HG02973 (cell line): ENCODE results near the gene HS3ST3B1.
A peak's percentile ranks its signal among the peaks of the same experiment; 100 is the strongest.

Experiments
- ATAC-seq: cut with Tn5 transposase; IDR thresholded peaks from one replicate; pipeline ENCODE4 v1.9.1; 2021; ENCODE audit warnings: moderate library complexity; ENCODE audit not compliant: unreplicated experiment

The HS3ST3B1 gene

GRCh38 chr17:14351493-14351892 is 50.6 kb downstream of the HS3ST3B1 start:
- peak; percentile 86 for ATAC-seq

- ATAC-seq = no peak
Observed at GRCh38 chr17:14352136-14352535, 51.3 kb downstream of the HS3ST3B1 start.

GRCh38 chr17:14353861-14354474 is 53.1 kb downstream of the HS3ST3B1 start:
- ATAC-seq = no peak

- ATAC-seq = no peak
Observed at GRCh38 chr17:14354807-14355206, 53.9 kb downstream of the HS3ST3B1 start.

GRCh38 chr17:14355556-14355955 is 54.7 kb downstream of the HS3ST3B1 start:
- no peak for ATAC-seq

- ATAC-seq = peak; percentile 97
Observed at GRCh38 chr17:14359163-14360020, 58.5 kb downstream of the HS3ST3B1 start.

GRCh38 chr17:14360856-14361255 is 60.0 kb downstream of the HS3ST3B1 start:
- no peak for ATAC-seq

GRCh38 chr17:14361470-14361869 is 60.6 kb downstream of the HS3ST3B1 start:
- ATAC-seq = no peak

- no peak for ATAC-seq
Observed at GRCh38 chr17:14361945-14362508, 61.1 kb downstream of the HS3ST3B1 start.

- ATAC-seq = no peak
Observed at GRCh38 chr17:14366199-14366598, 65.3 kb downstream of the HS3ST3B1 start.

GRCh38 chr17:14372461-14372860 is 71.6 kb downstream of the HS3ST3B1 start:
- no peak for ATAC-seq

GRCh38 chr17:14372905-14373613 is 72.2 kb downstream of the HS3ST3B1 start:
- ATAC-seq = no peak

- no peak for ATAC-seq
Observed at GRCh38 chr17:14373614-14374259, 72.9 kb downstream of the HS3ST3B1 start.

GRCh38 chr17:14374268-14374667 is 73.4 kb downstream of the HS3ST3B1 start:
- ATAC-seq = no peak

- ATAC-seq = no peak
Observed at GRCh38 chr17:14376666-14377065, 75.8 kb downstream of the HS3ST3B1 start.

- ATAC-seq = no peak
Observed at GRCh38 chr17:14381606-14382005, 80.7 kb downstream of the HS3ST3B1 start.

- no peak for ATAC-seq
Observed at GRCh38 chr17:14387036-14387435, 86.2 kb downstream of the HS3ST3B1 start.

- ATAC-seq = no peak
Observed at GRCh38 chr17:14389681-14390080, 88.8 kb downstream of the HS3ST3B1 start.

GRCh38 chr17:14393723-14394122 is 92.8 kb downstream of the HS3ST3B1 start:
- no peak for ATAC-seq

GRCh38 chr17:14395255-14395654 is 94.4 kb downstream of the HS3ST3B1 start:
- no peak for ATAC-seq

GRCh38 chr17:14396547-14396946 is 95.7 kb downstream of the HS3ST3B1 start:
- no peak for ATAC-seq
